Cerebellar cortex (tissue), 1 donor: ENCODE results near the gene WDR88.
"Not testable (repeated sequence)": the region's sequence is repeated elsewhere in the genome, so short reads cannot be mapped to it uniquely, and the experiment has no call there.

ENCODE experiments used
- DNase-seq: peaks from one replicate; pipeline ENCODE4 v3.0.0-alpha.2; 2015; ENCODE audit warnings: low spot score

The WDR88 gene

GRCh38 chr19:33171222-33171795, 39.4 kb downstream of the WDR88 start:
- DNase-seq = no peak

GRCh38 chr19:33171916-33172359, 40.0 kb downstream of the WDR88 start:
- no peak for DNase-seq

- DNase-seq = no peak
These were observed 42.3 kb downstream of the WDR88 start for GRCh38 chr19:33174186-33174585.

GRCh38 chr19:33175156-33175782, 43.4 kb downstream of the WDR88 start:
- no peak for DNase-seq

GRCh38 chr19:33175886-33176669, 44.2 kb downstream of the WDR88 start:
- DNase-seq = peak; percentile 50

- peak; percentile 98 for DNase-seq
These were observed 44.9 kb downstream of the WDR88 start for GRCh38 chr19:33176670-33177416.

- no peak for DNase-seq
These were observed 45.6 kb downstream of the WDR88 start for GRCh38 chr19:33177417-33177979.

- no peak for DNase-seq
These were observed 54.7 kb downstream of the WDR88 start for GRCh38 chr19:33186431-33187182.

- no peak for DNase-seq
These were observed 55.2 kb downstream of the WDR88 start for GRCh38 chr19:33187183-33187540.

GRCh38 chr19:33189453-33189852, 57.5 kb downstream of the WDR88 start:
- DNase-seq = no peak

GRCh38 chr19:33191092-33191491, 59.2 kb downstream of the WDR88 start:
- not testable (repeated sequence) for DNase-seq

- DNase-seq = no peak
These were observed 59.6 kb downstream of the WDR88 start for GRCh38 chr19:33191501-33191900.

GRCh38 chr19:33192010-33192409, 60.1 kb downstream of the WDR88 start:
- no peak for DNase-seq

- no peak for DNase-seq
These were observed 61.5 kb downstream of the WDR88 start for GRCh38 chr19:33193269-33193864.

- peak; percentile 39 for DNase-seq
These were observed 62.0 kb downstream of the WDR88 start, which contains the start of gene LRP3 for GRCh38 chr19:33193865-33194362. Gene LRP3 (plus strand): TSS chr19:33194330. CDS start chr19:33194786, 456 bp downstream.

GRCh38 chr19:33194532-33194885, 62.6 kb downstream of the WDR88 start:
- no peak for DNase-seq

- DNase-seq = no peak
These were observed 63.2 kb downstream of the WDR88 start for GRCh38 chr19:33194886-33195644.

GRCh38 chr19:33195645-33196347, 63.9 kb downstream of the WDR88 start:
- DNase-seq = no peak

GRCh38 chr19:33196446-33197193, 64.7 kb downstream of the WDR88 start:
- no peak for DNase-seq
